Activated T-cell treated with anti-CD3 and anti-CD28 coated beads for 1 hour (primary cell): ENCODE measurements around the gene SLC44A3.

Experiments
- DNase-seq: peaks from one replicate; pipeline ENCODE4 v3.0.0-alpha.2; 2020; ENCODE audit warnings: low read depth

Gene SLC44A3

DNA sequence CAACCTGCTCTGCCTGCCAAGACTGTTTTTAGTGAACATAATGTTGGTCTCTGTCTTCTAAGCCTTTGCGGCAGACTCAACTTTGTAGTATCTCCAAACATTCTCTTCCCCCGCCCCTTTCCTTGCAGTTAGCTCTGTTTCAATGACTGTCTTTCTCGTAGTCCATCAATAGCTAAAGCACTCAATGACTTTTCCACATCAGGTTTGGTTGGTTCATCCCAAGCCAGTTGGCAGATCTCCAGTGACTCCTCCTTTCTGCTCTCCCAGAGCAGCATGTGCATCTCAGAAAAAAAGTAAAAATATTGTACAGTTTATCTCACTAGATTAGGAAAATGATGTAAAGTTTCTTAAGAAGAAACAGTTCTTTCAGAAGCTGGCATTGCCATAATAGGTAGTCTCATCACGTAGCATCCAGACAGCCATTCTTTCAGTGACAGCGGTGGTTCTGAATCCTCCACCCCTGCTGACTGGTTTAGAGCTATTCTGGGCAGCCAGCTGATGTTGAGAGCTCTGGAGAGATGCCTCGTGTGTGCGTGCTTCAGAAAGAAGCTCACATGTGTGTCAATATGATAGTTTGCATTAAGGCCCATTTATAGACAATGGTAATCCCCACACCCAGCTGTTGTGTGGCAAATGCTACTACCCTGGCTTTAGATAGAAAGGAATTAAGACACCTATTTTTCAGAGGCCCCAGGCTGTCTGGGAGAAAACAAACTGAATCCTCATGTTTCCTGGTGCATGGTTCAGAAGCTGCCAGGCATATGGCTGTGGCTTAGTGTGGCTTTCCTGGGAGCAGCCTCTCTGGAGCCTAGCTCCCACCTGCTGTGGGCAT is 53.6 kb downstream of the SLC44A3 start:
- no peak for DNase-seq

DNA sequence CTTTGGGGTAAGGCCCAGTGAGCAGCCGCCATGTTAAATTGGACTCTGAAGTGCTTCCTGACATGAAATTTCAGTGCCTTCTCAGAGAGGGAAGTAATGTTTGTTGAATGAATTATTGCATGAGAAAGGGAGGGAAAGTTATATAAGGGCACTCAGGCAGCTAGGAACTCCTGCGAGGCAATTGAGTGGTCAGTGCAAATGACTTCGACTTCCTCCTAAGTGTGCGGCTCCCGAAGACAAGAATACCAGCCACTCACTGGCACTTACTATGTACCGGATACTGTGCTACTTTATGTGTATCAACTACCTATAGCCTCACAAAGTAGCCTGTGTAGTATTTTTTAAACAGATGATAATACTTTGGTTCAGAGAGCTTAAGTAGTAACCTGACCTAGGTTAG is 54.3 kb downstream of the SLC44A3 start:
- no peak for DNase-seq

DNA sequence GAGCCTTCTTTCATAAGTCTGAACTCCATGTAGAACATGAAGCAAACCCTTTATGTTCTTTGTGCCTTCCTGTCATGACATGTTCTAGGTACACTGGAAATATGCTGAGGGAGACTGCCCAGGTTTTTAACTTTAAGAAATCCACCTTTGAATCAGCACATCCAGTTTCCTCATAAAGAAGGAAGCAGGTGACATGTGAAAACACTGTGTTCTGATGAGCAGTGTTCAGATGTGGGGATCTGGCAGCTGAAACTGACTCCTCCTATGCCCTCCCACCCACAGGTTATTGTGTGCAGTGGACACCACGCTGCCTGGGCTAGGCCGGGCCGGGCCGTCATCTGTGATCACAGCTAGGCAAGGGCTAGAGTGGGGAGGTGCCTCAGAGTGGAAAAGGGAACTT is 55.6 kb downstream of the SLC44A3 start:
- no peak for DNase-seq

GRCh38 chr1:94876362-94876761 is 56.2 kb downstream of the SLC44A3 start:
- DNase-seq: no peak

DNA sequence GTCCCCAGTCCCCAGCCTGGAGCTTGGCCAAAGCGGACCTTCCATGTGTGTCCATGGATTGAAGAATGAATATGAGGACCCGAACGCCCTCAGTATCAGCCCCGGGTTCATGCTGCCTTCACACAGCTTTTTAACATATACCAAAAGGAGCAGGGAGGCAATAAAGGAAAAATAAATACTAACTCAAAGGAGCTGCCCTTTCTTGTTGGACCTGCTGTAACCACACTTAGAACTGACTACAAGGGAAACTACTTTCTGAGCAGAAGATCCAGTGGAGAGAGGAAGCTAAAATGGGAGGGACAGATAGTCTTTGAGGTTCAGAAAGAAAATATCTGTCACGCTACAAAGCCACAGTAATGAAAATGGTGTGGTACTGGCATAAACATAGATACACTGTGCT is 58.2 kb downstream of the SLC44A3 start:
- no peak for DNase-seq

DNA sequence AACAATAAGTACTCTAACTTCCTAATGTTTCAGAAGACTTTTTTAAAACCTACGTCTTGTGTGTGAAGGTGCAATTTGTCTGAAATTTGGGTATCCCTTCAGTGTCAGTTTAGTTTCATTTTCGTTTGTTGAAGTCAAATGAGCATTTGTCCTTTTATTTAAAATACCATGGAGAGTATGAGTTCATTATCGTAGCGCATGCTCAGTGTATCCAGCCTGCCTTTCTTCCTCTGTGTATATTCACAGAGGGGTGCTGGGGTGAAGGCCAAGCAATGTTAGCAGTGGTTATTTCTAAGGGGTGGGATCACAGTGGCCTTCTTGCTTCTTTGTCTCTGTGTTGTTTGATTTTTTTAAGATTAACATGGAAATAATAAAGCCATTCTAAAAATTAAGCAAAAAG is 63.5 kb downstream of the SLC44A3 start:
- DNase-seq: no peak

DNA sequence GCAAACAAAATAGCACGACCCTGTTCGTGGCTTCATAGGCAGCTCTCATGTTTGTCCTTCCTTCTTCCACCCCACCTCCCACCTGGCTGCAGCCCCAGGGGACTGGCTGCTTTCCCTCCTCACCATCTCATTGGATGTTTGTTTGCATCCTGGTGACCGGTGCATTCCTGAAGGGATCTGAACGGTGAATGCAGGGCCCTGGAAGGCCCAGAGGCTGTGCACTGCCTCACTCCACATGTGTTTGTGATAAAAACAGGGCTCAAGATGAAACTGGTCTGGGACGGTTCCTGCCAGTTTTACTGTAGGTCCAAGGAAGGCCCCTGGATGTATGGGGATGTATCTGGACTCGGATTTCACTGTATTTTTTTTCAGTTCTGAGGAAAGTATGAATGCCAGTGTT is 63.9 kb downstream of the SLC44A3 start:
- no peak for DNase-seq

GRCh38 chr1:94884507-94884906 is 64.3 kb downstream of the SLC44A3 start:
- DNase-seq: no peak

- DNase-seq: no peak
These were observed 66.2 kb downstream of the SLC44A3 start for GRCh38 chr1:94886361-94886760.

GRCh38 chr1:94887106-94887505 is 66.9 kb downstream of the SLC44A3 start:
- no peak for DNase-seq

- no peak for DNase-seq
These were observed 67.5 kb downstream of the SLC44A3 start for GRCh38 chr1:94887603-94888171.

- DNase-seq: no peak
These were observed 68.0 kb downstream of the SLC44A3 start for GRCh38 chr1:94888201-94888600.

GRCh38 chr1:94892604-94893254 is 72.6 kb downstream of the SLC44A3 start:
- DNase-seq: no peak

GRCh38 chr1:94894630-94895029 is 74.5 kb downstream of the SLC44A3 start:
- no peak for DNase-seq

DNA sequence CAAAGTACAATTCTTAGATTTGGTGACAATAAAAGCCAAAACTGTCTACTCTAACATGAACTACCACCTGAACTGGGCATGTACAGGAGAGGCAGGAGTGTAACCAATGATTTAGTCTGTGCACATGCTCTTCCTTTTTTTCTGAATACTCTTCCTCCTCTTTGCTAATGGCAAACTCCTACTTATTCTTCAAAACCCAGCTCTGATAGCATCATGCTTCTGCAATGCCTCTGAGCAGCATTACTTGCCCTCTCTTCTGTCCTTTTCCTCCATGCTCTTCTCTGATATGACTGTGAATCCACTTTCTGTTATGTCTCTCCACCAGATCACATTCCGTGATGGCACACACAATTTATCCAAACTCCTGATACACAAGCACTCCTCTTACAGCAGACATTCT is 75.4 kb downstream of the SLC44A3 start:
- no peak for DNase-seq

- no peak for DNase-seq
These were observed 78.6 kb downstream of the SLC44A3 start for GRCh38 chr1:94898491-94899385.

DNA sequence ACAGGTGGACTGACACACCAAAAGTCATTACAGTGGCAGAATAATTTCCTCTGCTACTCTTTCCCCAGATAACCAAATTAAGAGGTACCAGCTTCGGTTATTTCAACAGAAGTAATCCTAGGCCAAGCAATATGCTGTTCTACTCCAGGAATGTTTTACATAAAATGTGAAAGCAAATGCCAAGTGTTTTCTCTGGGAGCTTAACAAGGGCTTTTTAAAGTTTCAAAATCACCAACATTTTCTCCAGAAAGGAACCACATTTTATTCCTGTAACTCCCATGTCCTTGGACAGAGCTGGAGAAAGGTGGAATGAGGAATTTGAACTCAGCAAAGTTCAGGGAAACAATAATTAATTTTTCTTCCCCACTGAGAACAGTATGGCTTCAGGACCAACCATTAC is 79.6 kb downstream of the SLC44A3 start:
- DNase-seq: no peak

DNA sequence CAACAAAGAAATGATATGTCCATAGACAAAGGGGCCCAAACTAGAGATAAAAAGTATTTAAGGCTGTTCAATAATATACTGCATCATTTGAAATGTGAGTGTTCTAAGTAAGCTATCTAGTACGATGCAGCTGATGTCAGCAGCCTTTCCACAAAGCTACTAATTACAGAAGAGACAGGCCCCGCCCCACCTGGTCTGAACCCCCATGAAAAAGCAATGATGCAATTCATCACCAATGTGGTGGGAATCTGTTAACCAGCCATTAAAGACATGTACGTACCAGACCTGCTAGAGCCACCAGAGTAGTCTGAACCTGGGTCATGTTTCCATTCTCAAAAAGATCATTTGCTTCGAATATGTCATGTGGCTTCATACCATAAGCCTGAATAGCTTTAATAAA is 81.7 kb downstream of the SLC44A3 start:
- DNase-seq: no peak

GRCh38 chr1:94903280-94904009 is 83.3 kb downstream of the SLC44A3 start:
- no peak for DNase-seq

GRCh38 chr1:94905207-94905606 is 85.0 kb downstream of the SLC44A3 start:
- DNase-seq: no peak

DNA sequence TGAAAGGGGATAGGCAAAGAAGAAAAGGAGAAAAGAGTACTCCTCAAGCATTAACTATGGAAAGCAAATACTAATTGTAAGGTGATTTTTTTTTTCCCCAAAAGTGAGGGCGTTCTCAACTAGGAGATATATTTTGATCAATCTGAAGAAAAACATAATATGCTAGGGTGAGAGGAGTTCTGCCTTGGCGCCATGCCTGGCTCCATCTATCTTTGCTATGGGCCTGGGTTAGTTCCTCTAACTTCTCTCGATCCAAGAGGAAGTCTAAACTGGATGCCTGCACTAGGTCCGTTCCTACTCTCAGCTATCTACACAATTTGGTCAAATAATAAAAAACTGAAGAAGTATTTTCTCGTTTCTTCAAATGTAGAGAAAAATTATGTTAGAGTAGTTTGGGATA is 86.2 kb downstream of the SLC44A3 start:
- no peak for DNase-seq

GRCh38 chr1:94907136-94907535 is 87.0 kb downstream of the SLC44A3 start:
- DNase-seq: no peak
